Fibroblast of skin of right biceps (primary cell): ENCODE measurements around the gene ZNF277.

Experiments
- DNase-seq: peaks from one replicate; pipeline ENCODE4 v3.0.0-alpha.2; 2013

The ZNF277 gene

DNA sequence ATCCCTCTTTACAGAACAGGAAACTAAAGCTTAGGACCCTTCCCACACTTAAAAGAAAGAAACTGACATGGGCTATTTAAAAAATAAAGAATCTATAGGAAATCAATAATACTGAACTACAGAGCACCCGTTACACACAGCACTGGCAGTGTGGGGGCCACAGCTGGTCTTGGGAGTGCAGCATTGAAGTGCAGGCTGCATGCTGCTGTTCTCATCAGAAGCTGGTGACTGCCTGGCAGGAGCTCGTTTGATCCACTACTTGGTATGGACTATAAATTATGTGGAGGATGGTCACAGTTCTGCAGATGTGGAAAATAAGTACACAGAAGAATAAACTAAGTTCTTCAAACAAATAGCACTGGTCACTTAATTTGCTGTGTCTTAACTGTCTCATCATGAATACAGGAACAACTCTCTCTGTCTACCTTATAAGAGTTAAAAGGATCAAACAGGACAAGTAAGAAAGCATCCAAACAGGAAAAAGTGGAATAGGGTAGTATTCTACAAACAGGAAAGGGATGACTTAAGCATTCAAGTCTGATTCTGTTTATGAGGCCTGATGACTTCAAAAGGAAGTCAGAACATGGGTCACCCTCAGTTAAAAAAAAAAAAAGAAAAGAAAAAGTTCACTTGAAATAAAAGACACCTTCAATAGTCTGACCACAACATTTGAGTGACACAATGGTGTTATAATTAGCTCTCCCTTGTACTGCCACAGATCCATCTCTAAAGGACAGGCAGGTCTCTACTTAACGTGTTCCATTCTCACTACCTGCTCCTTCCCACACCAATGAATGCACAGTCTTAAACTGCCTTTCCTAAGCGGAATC is 21.3 kb upstream of the ZNF277 start:
- DNase-seq, result no peak

- DNase-seq, result no peak
These were observed 20.2 kb upstream of the ZNF277 start for GRCh38 chr7:112186300-112186699.

GRCh38 chr7:112188257-112188656 is 18.2 kb upstream of the ZNF277 start:
- no peak for DNase-seq

DNA sequence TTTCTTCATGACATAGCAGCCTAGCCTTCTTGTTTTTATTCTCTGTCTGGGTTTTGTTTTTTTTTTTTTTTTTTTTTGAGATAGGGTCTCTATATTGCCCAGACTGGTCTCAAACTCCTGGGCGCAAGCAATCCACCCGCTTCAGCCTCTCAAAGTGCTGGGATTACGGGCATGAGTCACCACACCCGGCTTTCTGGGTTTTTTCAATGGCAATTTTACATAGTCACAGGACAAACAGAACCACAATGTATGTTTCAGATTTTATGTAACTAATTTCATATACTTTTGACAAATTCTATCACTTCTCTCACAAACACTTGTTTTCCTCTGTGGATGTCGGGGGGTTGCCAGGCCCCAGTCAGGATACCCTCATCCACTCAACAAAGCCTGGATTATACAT is 16.8 kb upstream of the ZNF277 start:
- no peak for DNase-seq

DNA sequence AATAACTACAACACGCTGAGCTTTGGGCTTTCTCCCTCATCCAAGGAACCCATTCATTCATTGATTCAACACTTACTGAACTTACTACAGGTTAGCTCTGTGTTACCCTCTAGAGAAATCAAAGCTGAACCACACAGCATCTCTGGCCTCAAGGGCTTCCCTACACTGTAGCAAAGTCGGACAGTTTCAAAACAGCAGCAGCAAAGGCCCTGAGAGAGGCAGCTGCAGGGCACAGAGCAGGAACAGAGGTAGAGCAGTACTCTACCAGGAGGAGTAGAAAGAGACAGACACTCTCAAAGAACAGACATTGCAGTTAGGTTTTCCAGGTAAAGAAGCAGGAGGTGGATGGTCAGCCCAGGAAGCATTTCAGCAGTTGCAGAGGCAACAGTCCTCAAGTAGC is 16.4 kb upstream of the ZNF277 start:
- DNase-seq, result no peak

DNA sequence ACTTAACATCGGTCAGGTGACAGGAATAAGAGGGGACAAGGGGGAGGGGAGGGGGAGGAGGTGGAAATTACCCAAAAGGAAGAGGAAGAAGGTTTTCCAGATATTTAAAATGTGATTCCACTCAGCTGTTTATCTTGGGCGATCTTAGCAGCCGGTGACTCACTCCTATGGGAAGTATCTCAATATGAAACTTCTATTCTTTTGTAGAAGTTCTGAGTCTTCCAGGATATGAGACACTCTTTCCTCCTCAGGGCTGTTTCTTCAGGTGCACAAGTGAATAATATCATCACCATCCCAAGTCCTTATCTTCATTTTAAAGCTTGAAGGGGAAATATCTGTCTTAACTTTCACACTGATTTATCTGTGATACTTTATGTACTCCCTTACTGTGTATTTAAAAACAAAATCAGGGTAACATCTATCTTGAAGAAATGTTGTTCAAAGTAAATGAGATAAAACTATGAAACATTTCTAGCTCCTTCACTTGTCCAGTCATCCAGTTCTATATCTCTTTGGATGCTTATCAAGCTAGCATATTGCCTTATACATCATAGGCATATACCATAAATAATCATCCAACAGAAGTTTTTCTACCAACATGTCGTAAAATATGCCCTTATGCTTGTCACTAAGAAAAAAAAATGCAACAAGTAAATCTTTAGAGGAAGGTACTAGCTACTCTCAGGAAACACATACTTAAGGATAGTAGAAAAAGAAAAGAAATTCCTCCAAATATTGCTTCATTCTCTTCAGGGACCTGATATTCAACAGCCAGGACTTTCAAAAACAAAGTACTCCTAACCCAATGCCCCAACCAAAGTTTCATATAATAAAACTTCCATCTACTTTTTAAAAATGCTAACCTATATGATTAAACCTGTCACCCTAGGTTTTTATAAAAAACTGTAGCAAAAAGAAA is 14.0 kb upstream of the ZNF277 start:
- DNase-seq, result peak; percentile 69

DNA sequence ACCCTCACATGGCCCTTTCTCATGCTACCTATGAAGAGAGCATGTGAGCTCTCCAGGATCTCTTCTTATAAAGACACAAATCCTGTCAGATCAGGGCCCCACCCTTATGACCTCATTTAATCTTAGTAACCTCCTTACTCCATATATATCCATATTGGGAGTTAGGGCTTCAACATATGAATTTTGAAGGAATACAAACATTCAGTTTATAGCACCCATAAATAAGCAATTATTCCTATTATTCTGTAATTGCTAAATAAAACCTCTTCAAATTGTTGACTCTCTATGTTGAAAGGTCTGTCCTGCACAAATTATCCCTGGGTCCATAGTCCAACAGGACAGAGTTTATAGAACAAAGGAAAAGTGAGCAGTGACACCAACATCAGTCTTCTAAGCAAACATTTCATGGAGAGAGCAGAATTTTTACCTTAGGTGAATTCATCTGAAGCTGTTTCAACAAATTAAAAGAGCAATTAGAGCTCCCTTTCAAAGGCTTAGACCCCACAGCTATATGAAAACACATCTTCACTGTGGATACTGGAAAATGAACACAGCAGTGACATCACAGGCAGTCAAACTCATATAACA is 12.5 kb upstream of the ZNF277 start:
- DNase-seq, result no peak

DNA sequence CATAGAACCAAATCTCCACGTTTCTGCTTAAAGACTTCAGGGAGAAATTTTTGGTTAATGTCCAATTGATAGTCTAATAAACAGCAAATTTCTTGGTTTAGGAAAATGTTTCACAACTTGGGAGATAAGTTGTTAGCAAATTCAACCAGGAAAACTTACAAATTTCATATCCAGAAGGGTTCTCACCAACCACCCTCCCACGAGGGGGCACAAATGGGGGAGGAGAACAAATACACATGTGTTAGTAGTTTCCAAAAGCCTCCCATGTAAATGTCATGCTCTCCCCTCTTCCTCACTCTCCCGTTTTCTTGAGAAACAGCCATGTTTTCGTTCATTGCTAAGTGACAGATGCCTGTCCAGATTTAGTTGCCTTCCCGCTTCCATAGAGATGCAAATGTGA is 10.8 kb upstream of the ZNF277 start:
- DNase-seq, result no peak

- no peak for DNase-seq
These were observed 9.2 kb upstream of the ZNF277 start for GRCh38 chr7:112197322-112197721.

- DNase-seq, result peak; percentile 39
These were observed 7.3 kb upstream of the ZNF277 start for GRCh38 chr7:112199035-112199655.

- no peak for DNase-seq
These were observed 6.8 kb upstream of the ZNF277 start for GRCh38 chr7:112199672-112200071.

GRCh38 chr7:112201411-112201810 is 5.1 kb upstream of the ZNF277 start:
- DNase-seq, result peak; percentile 80

DNA sequence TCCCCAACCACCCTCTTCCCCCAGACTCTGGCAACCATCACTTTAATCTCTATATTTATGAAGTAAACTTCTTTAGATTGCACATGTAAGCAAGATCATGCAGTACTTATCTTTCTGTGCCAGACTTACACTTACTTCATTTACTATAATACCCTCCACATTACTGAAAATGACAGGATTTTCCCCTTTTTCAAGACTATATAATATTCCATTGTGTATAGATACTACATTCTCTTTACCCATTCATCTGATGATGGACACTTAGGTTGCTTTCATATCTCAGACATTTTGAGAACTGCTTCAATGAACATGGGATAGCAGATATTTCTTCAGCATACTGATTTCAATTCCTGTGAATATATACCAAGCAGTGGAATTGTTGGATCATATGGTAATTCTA is 4.7 kb upstream of the ZNF277 start:
- no peak for DNase-seq

GRCh38 chr7:112202816-112203215 is 3.7 kb upstream of the ZNF277 start:
- DNase-seq, result no peak

GRCh38 chr7:112203365-112203739 is 3.1 kb upstream of the ZNF277 start:
- no peak for DNase-seq

GRCh38 chr7:112204499-112205342 is 1.8 kb upstream of the ZNF277 start:
- no peak for DNase-seq

DNA sequence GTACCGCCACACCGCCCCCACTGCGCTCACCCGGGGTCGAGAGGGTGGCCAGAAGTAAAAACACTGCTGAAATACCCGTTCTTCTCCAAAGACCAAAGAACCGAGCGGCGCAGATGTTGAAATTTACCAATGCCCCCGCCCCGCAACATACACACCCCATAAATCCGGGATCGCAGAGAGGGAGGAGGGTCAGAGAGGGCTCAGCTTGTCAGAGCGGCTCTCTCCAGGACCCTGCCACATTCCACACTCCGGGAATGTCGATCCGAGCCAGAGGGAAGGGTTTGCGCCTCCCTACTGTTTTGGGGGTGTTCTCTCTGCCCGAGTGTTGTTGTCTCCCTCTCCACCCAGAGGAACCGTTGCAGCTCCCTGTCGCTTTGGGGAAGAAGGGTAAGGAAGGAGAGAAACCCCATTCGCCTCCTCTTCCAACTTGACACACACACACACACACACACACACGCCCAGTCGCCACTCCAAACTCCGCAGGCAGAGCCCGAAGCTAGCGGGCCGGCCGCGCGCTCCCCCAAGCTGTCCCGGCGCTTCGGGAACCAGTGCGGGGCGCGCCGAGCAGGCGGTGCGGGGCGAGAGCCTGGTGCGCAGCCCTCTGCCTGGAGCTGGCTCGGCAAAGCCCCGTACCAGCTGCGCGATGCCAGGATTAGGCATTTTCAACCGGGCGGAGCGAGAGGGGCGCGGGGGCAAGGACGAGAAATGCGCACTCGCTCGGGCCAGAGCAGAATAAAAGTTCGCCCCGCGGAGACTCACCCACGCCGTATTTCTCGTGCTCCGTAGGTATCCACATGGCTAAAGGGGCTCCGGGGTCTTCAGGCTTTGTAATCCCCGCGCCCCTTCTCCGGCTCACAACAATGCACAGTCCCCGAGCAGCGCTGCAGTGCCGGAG is 905 bp upstream of the ZNF277 start:
- peak; percentile 68 for DNase-seq

DNA sequence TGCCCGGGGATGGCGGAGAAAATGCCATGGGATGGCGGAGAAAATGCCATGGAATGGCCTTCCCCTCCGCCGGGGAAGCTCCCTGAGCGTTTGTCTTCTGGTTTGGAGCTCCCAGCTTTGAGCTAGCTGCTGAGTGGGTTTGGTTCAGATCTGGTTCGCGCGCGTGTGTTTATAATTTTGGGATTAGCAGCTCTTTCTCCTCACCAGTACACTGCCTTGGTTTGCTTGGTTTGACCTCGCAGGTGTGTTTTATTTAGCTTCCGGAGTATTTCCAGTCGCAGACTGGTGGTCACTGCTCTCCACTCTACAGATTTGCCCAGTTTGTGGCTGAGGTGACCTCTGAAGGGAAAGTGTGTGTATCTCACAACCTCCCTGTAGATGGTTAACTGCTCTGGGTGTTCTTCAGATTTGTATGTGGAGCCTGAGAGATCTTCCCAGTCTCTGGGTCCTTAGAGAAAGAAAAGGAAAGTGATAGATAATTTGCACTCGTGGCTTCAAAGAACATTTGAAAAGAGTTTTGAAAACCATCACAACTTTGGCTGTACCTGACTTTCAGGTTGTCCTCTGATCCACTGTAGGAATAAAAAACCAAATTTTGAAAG is 597 bp downstream of the ZNF277 start:
- no peak for DNase-seq

GRCh38 chr7:112207765-112208164 is 1.3 kb downstream of the ZNF277 start:
- DNase-seq, result no peak

GRCh38 chr7:112211348-112211907 is 4.9 kb downstream of the ZNF277 start:
- no peak for DNase-seq
